ENCODE measurements around the gene SQSTM1. TPM values are rescaled to one million over a fixed set of nuclear protein-coding genes. Genes with fewer than 3 reads are reported as not detected.
A peak's percentile ranks its signal among the peaks of the same experiment; 100 is the strongest.

SQSTM1 gene
- total and polyA plus RNA-seq, 9 of the 15 experiments (the other 6 are each of a cell fraction or from before 2014, with no cell fraction given), result 5.6 to 148 (median 64.0) TPM

GRCh38 chr5:179858586-179859427 lies 38.1 kb downstream of the SQSTM1 start, which contains the start of gene MRNIP (continued):
- no peak for TF ChIP-seq ZNF280B (CRISPR knock-in tag; IDR thresholded peaks at IDR 0.05)
- peak; percentile 63 for TF ChIP-seq PML (IDR thresholded peaks at IDR 0.05; ENCODE audit: low read length)
- TF ChIP-seq LEF1 (IDR thresholded peaks at IDR 0.05), result no peak
- peak in 1 of 2 experiments; percentile 63; a peak in 1 of 4 replicates for TF ChIP-seq SRF (CRISPR knock-in tag; IDR thresholded peaks at IDR 0.05)
- no peak for TF ChIP-seq ZNF518B (CRISPR knock-in tag; IDR thresholded peaks at IDR 0.05)
- peak; percentile 54; the same call in 1 of the 2 replicates for TF ChIP-seq ZBTB17 (CRISPR knock-in tag; IDR thresholded peaks at IDR 0.05)
- TF ChIP-seq ZSCAN32 (CRISPR knock-in tag; IDR thresholded peaks at IDR 0.05), result no peak
- peak in 1 of 2 experiments; percentile 64; a peak in 1 of 4 replicates for TF ChIP-seq TEAD1 (CRISPR knock-in tag; IDR thresholded peaks at IDR 0.05)
- peak; percentile 98 to 99 for TF ChIP-seq NRF1 (conservative IDR thresholded peaks at IDR 0.05 in 1 of 2, IDR thresholded peaks at IDR 0.05 in 1 of 2)
- no peak for TF ChIP-seq MTA1 (IDR thresholded peaks at IDR 0.05; ENCODE audit: borderline replicate concordance)
- no peak for TF ChIP-seq ETV1 (tag; conservative IDR thresholded peaks at IDR 0.05; ENCODE audit: low read depth)
- no peak for TF ChIP-seq SMARCC2 (IDR thresholded peaks at IDR 0.05; ENCODE audit: low read depth)
- no peak for TF ChIP-seq PRMT5 (CRISPR knock-in tag; IDR thresholded peaks at IDR 0.05)
- peak; percentile 46; the same call in 1 of the 2 replicates for TF ChIP-seq RB1 (IDR thresholded peaks at IDR 0.05; ENCODE audit: low read depth)
- TF ChIP-seq ZNF699 (CRISPR knock-in tag; IDR thresholded peaks at IDR 0.05; ENCODE audit: insufficient replicate concordance), result no peak
- no peak for TF ChIP-seq MBD1 (CRISPR knock-in tag; IDR thresholded peaks at IDR 0.05)
- no peak for TF ChIP-seq EZH2 (IDR thresholded peaks at IDR 0.05; ENCODE audit: borderline replicate concordance, low read depth, low read length)
- peak; percentile 67 for TF ChIP-seq TBP (optimal IDR thresholded peaks at IDR 0.05; ENCODE audit: low read depth, low read length)
- TF ChIP-seq HMGXB4 (CRISPR knock-in tag; IDR thresholded peaks at IDR 0.05), result peak; percentile 61; the same call in 1 of the 2 replicates
- TF ChIP-seq DPF2 (IDR thresholded peaks at IDR 0.05), result no peak

Measured in K562 (cell line).